Stromal cell of bone marrow (primary cell): ENCODE data around the gene ACO2.
"Not testable (repeated sequence)": the region's sequence is repeated elsewhere in the genome, so short reads cannot be mapped to it uniquely, and the experiment has no call there.

Experiments used
- DNase-seq: peaks from one replicate; pipeline ENCODE4 v3.0.0-alpha.2; 2012; ENCODE audit warnings: low read depth

ACO2 gene

DNA sequence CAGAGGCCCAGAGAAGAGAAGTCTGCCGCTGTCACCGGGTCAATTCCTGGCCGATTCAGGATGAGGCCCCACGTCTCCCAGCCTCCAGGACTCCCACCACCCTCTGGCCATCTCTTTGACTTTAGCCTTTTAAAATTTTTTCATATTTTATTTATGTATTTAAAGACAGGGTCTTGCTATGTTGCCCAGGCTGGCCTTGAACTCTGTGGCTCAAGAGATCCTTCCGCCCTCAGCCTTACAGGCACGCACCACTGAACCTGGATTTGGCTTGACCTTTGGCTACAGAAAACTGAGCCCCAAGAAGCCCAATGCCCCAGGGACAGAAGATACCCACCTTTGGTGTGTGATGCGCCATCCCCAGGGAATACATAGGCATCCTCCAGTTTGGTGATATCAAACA is 71.4 kb downstream of the ACO2 start:
- no peak for DNase-seq

DNA sequence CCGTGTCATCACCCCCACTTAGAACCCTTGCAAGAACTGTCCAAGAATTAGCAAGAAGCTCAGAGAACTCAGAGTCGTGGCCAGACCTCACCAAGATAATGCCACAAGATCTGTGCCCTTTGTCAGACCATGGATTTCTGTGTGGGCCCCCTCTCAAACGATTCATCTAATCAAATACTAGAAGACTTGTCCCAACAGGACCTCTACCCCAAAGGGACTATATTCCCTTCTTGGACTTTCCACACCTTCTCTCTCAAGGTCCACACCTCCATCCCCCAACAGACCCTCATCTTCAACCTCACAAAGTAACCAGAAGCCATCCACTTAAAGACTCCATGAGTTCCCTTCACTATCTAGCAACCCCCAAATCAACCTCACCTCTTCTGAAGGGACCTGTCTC is 72.6 kb downstream of the ACO2 start:
- no peak for DNase-seq

- no peak for DNase-seq
These were observed 73.3 kb downstream of the ACO2 start for GRCh38 chr22:41542224-41542623.

DNA sequence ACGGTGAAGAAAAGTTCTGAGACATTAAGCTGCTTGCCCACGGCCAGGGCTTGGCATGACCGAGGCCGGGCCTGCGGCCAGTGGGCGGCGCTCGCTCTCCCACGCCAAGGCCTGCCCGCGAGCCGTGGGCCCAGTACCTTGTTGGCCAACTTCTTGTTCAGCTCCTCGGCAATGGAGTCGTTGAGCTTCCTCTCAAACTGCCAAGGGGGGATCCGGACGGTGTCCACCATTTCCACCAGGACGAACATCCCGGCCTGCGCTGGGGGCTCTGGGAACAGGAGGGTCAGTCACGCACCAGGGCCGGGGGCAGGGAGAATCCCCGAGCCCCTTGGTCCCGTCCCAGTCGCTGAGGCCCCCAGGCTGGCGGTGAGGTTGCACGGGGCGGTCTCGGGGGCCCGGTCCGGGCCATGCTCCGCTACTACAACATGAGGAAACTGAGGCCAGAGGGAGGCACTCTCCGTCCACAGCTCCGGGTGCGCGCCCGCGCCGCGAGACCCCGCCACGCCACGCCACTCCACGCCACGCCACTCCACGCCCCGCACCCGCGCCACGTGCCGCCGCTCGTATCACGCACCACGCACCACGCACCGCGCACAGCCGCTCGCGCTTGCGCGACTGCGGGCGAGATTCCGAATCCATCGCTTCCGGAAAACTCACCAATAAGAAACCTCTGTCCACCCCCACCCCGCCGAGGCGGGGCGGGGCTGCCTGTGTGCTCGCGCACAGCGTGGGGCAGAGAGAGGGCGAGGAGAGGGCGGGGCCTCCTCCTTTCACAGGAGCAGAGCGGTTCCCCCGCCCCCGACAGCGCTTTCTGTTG is 75.1 kb downstream of the ACO2 start, which contains the start of gene POLR3H:
POLR3H (minus strand) TSS at position 617 of the 817 bp plus-strand sequence; CDS start at position 248, 369 bp downstream.
- DNase-seq = peak; percentile 97

DNA sequence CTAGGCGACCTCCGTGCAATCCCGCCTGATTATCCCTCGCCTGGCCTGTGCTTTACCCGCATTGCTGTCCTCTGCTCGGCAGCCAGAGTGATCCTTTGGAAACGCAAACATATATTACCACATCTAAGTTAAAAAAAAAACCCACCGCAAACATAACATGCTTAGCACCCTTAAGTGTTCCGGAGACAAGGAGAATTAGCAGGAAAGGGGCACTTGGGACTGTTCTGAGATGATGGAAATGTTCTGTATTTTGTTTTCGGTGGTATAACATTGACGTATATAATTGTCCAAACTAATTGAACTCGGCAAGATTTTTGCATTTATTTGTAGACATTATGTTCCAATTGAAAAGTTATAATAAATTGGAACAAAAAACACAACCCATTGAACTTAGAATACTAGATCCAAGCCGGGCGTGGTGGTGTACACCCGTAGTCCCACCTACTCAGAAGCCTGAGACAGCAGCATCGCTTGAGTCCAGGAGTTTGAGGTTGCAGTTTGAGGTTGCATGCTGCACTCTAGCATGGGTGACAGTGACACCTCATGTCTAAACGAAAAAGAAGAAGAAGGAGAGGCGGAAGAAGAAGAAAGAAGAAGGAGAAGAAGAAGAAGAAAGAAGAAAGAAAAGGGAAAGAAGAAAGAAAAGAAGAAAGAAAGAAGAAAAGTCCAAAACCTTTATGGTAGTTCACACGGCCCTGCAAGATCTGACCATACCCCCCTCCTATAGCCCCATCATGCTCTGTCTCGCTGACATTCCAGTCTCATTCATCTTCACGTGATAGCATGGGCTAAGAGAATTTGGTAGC is 76.0 kb downstream of the ACO2 start:
- no peak for DNase-seq

DNA sequence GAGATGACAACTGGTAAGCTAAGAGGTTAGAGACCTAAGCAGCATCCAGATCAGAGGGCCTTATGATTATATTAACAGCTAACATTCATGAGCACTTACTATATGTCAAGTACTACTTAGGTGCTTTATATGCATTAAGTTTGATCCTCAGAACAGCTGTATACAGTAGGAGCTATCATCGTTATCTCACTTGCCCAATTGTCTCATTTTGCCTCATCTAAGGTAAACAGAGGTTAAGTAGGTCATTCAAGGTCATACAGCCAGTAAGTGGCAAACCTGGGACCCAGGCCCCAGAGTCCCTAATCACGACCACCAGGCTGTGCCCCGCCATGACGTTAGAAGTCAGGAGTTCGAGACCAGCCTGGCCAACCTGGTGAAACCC is 79.9 kb downstream of the ACO2 start:
- DNase-seq = no peak

GRCh38 chr22:41550952-41551491 is 82.1 kb downstream of the ACO2 start:
- DNase-seq = no peak

DNA sequence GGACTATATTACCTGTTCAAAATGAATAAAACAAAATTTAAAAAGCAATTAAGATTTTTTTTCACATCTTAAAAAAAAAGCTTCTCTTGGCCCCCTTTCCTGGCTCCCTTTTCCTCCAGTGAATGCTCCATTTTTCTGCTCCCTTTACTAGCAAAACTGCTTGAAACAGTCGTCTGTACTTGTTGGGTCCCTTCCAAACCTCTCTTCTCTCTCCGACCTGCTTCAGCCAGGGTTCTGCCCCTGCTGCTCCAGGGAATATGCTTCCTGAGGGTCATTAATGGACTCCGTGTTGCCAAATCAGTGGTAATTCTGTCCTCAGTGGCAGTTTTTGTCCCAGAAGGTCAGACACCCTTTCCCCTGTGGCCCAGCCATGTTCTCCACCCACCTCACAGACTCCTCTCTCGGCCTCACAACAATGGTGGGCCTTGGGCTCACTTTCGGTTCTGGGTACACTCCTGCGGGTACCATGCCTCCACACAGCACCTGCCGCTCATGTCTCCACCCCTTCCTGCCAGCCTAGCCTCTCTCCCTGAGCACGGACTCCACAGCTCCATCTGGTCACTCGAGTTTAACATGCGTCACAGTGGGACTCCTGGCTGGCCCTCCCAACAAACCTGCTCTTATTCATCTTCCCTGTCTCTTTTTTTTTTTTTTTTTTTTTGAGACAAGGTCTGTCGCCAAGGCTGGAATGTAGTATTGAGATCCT is 83.1 kb downstream of the ACO2 start:
- no peak for DNase-seq

- DNase-seq = no peak
These were observed 86.5 kb downstream of the ACO2 start for GRCh38 chr22:41555325-41555982.

GRCh38 chr22:41556561-41556960 is 87.6 kb downstream of the ACO2 start:
- no peak for DNase-seq

DNA sequence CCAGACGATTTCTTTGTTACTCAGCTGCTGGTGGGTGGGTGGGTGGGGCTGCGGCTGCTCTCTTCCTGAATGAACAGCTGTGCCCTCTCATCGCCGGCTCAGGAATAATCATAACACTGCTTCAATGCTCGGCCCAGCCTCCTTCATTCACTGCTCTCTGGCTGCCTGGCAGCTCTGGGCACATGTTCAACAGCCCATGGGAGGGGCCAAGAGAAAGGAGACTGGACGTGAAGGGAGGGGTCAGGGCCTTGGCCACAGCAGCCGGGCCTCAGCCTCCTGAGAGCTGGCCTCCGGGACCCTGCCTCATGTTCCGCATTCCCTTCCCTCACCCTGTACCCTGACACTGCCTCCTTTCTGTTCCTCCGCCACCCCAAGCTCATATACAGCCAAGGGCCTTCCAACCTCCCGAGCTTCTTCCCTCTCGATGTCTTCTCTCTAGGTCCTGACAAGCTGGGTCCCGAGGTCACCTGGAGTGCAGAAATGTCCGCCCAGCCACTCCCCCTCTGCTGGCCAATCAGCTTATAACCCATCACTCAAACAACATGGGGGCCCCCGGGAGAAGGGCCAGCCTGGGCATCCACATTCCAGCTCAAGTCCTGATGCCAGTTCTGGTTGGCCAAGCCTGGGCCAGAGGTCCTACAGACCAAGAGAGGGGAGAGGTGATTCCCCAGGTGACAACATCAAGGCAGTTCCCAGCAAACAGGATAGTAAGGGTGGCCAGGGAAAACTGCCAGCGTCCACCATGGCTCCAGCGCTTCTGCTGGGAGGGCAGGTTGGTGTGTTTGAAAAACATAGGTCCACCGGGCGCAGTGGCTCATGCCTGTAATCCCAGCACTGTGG is 88.7 kb downstream of the ACO2 start:
- peak; percentile 81 for DNase-seq

- DNase-seq = not testable (repeated sequence)
These were observed 89.3 kb downstream of the ACO2 start for GRCh38 chr22:41558241-41558630.

DNA sequence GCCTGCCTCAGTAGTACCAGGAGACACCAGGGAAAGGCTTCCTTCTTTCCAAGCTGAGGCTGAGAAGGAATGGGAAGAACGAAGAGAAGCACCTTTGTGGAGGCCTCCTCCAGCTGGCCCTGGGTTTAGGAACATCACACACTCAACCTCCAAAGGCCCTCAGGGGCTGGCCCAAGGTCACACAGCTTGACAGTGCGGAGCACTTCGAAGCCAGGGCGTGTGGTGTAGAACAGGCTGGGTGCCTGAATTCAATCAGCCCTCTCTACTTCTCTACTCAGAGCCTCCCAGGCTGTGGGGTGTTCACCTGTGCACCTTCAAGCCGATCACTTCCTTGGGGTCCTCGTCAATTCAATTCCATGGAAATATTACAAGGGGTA is 91.2 kb downstream of the ACO2 start:
- DNase-seq = no peak

- no peak for DNase-seq
These were observed 92.4 kb downstream of the ACO2 start for GRCh38 chr22:41561335-41561734.

GRCh38 chr22:41561788-41562187 is 92.9 kb downstream of the ACO2 start:
- DNase-seq = no peak

- DNase-seq = no peak
These were observed 93.5 kb downstream of the ACO2 start for GRCh38 chr22:41562461-41562860.

- no peak for DNase-seq
These were observed 94.3 kb downstream of the ACO2 start for GRCh38 chr22:41563051-41563711.

DNA sequence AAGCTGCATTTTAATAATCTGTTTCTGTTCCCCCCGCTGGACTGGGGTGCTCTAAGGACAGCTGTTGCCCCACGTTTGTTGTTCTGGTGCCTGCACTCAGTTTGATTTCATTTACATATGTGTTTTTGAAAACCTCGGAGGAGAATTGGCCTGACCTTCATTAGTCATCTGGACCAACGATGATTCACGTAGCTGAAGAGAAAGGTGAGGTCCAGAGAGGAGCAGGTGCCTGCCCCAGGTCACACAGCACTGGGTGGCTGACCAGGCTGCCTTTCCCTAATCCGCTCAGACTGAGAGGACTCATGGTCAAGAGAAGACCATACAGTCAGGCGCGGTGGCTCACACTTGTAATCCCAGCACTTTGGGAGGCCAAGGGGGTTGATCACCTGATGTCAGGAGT is 95.6 kb downstream of the ACO2 start:
- no peak for DNase-seq

- DNase-seq = peak; percentile 64
These were observed 96.6 kb downstream of the ACO2 start for GRCh38 chr22:41565403-41566054.

GRCh38 chr22:41567512-41567768 is 98.5 kb downstream of the ACO2 start:
- no peak for DNase-seq
